H9 (cell line): ENCODE results near the gene SCTR. TPM values are rescaled to one million over a fixed set of nuclear protein-coding genes. Genes with fewer than 3 reads are reported as not detected.
A peak's percentile ranks its signal among the peaks of the same experiment; 100 is the strongest.

Experiments
- DNase-seq: peaks from one replicate; pipeline ENCODE4 v3.0.0-alpha.2; 2017
- H2AFZ ChIP-seq: one replicate; pipeline ENCODE4 v1.6.1; 2013; ENCODE audit warnings: mild to moderate bottlenecking, low read length, control low read depth, moderate library complexity
- H2AK5ac ChIP-seq: 2 replicates; pipeline ENCODE4 v1.6.1; 2013; ENCODE audit warnings: low read length, control low read depth, mixed read lengths; ENCODE audit not compliant: insufficient read length
- H2BK120ac ChIP-seq: one replicate; pipeline ENCODE4 v1.6.1; 2013; ENCODE audit warnings: low read depth, mild to moderate bottlenecking, low read length, control low read depth, inconsistent platforms; ENCODE audit not compliant: poor library complexity, severe bottlenecking
- H2BK12ac ChIP-seq: 2 replicates; pipeline ENCODE4 v1.6.1; 2013; ENCODE audit warnings: low read length, control low read depth, mixed read lengths, low read depth; ENCODE audit not compliant: insufficient read length
- H2BK15ac ChIP-seq: 2 replicates; pipeline ENCODE4 v1.6.1; 2013; ENCODE audit warnings: low read depth, low read length, control low read depth
- H2BK20ac ChIP-seq: one replicate; pipeline ENCODE4 v1.6.1; 2013; ENCODE audit warnings: low read depth, mild to moderate bottlenecking, low read length, control low read depth, inconsistent platforms; ENCODE audit not compliant: poor library complexity, severe bottlenecking
- H2BK5ac ChIP-seq: 2 replicates; pipeline ENCODE4 v1.6.1; 2013; ENCODE audit warnings: low read length, control low read depth, mixed read lengths; ENCODE audit not compliant: insufficient read length
- H3K14ac ChIP-seq: 2 replicates; pipeline ENCODE4 v1.6.1; 2013; ENCODE audit warnings: low read length, control low read depth; ENCODE audit not compliant: insufficient read depth
- H3K18ac ChIP-seq: 2 replicates; pipeline ENCODE4 v1.6.1; 2013; ENCODE audit warnings: low read depth, mild to moderate bottlenecking, mixed read lengths, low read length, control low read depth; ENCODE audit not compliant: insufficient read length
- H3K23ac ChIP-seq: 2 replicates; pipeline ENCODE4 v1.6.1; 2013; ENCODE audit warnings: low read length, control low read depth, mixed read lengths, low read depth; ENCODE audit not compliant: insufficient read length
- H3K23me2 ChIP-seq: 2 replicates; pipeline ENCODE4 v1.6.1; 2013; ENCODE audit warnings: low read depth, mild to moderate bottlenecking, mixed read lengths, low read length, control low read depth; ENCODE audit not compliant: insufficient read length, poor library complexity, severe bottlenecking
- H3K27ac ChIP-seq: 2 replicates; pipeline ENCODE4 v1.5.1; 2013; ENCODE audit warnings: low read length, control low read depth, mixed read lengths, low read depth; ENCODE audit not compliant: insufficient read length
- H3K27me3 ChIP-seq: 2 replicates; pipeline ENCODE4 v1.6.1; 2013; ENCODE audit warnings: low read length, control low read depth, inconsistent platforms; ENCODE audit not compliant: insufficient read depth
- H3K4ac ChIP-seq: 2 replicates; pipeline ENCODE4 v1.6.1; 2013; ENCODE audit warnings: low read depth, mild to moderate bottlenecking, control low read depth, inconsistent platforms, low read length, moderate library complexity
- H3K4me1 ChIP-seq: 2 replicates; pipeline ENCODE4 v1.6.1; 2013; ENCODE audit warnings: low read length, control low read depth, inconsistent platforms; ENCODE audit not compliant: insufficient read depth
- H3K4me2 ChIP-seq: 2 replicates; pipeline ENCODE4 v1.6.1; 2013; ENCODE audit warnings: low read length, control low read depth, mixed read lengths; ENCODE audit not compliant: insufficient read length, insufficient read depth
- H3K56ac ChIP-seq: 2 replicates; pipeline ENCODE4 v1.6.1; 2013; ENCODE audit warnings: low read depth, mild to moderate bottlenecking, mixed read lengths, low read length, control low read depth; ENCODE audit not compliant: insufficient read length
- H3K79me1 ChIP-seq: 2 replicates; pipeline ENCODE4 v1.6.1; 2013; ENCODE audit warnings: low read depth, mild to moderate bottlenecking, moderate library complexity, low read length, control low read depth, inconsistent platforms; ENCODE audit not compliant: insufficient read depth, poor library complexity, severe bottlenecking
- H3K79me2 ChIP-seq: 2 replicates; pipeline ENCODE4 v1.6.1; 2013; ENCODE audit warnings: low read length, control low read depth, inconsistent platforms; ENCODE audit not compliant: insufficient read depth
- H3K9ac ChIP-seq: 2 replicates; pipeline ENCODE4 v1.6.1; 2013; ENCODE audit warnings: low read length, control low read depth, mixed read lengths; ENCODE audit not compliant: insufficient read length; ENCODE audit errors: extremely low read depth
- H3K9me3 ChIP-seq: one replicate; pipeline ENCODE4 v1.6.1; 2013; ENCODE audit warnings: low read depth, low read length, inconsistent platforms; ENCODE audit not compliant: control insufficient read depth
- H3T11ph ChIP-seq: one replicate; pipeline ENCODE4 v1.6.1; 2013; ENCODE audit warnings: mild to moderate bottlenecking, low read length, control low read depth, inconsistent platforms
- H4K20me1 ChIP-seq: one replicate; pipeline ENCODE4 v1.6.1; 2013; ENCODE audit not compliant: control insufficient read depth, insufficient read length, insufficient read depth
- H4K5ac ChIP-seq: 2 replicates; pipeline ENCODE4 v1.6.1; 2013; ENCODE audit warnings: low read depth, mild to moderate bottlenecking, mixed read lengths, low read length, control low read depth; ENCODE audit not compliant: insufficient read length
- H4K8ac ChIP-seq: replicated peaks from 2 replicates; pipeline ENCODE4 v1.6.1; 2013; ENCODE audit warnings: low read length, control low read depth, mixed read lengths, low read depth; ENCODE audit not compliant: insufficient read length
- H4K91ac ChIP-seq: 2 replicates; pipeline ENCODE4 v1.6.1; 2013; ENCODE audit warnings: low read depth, mild to moderate bottlenecking, moderate library complexity, mixed read lengths, low read length, control low read depth; ENCODE audit not compliant: insufficient read length
- H3K27ac Mint-ChIP-seq, 3 experiments: 2 replicates in 2 of 3; 3 replicates in 1 of 3; pipeline ENCODE4 v1.8.0; 2020 to 2021; ENCODE audit warnings: mixed read lengths in 3 of 3, mild to moderate bottlenecking in 1 of 3, moderate library complexity in 1 of 3
- H3K27me3 Mint-ChIP-seq: 2 replicates; pipeline ENCODE4 v1.8.0; 2021; ENCODE audit warnings: low read depth, mild to moderate bottlenecking, moderate library complexity, mixed read lengths
- H3K36me3 Mint-ChIP-seq, 3 experiments: 2 replicates in 2 of 3; 3 replicates in 1 of 3; pipeline ENCODE4 v1.8.0; 2020 to 2021; ENCODE audit warnings: low read depth in 3 of 3, mixed read lengths in 3 of 3; ENCODE audit not compliant: insufficient read depth in 1 of 3
- H3K4me1 Mint-ChIP-seq, 2 experiments: 2 replicates each; pipeline ENCODE4 v1.8.0; 2020; ENCODE audit warnings: mixed read lengths in 2 of 2
- H3K4me3 Mint-ChIP-seq, 2 experiments: 2 replicates in 1 of 2; 3 replicates in 1 of 2; pipeline ENCODE4 v1.8.0; 2020 to 2021; ENCODE audit warnings: mild to moderate bottlenecking in 2 of 2, mixed read lengths in 2 of 2, moderate library complexity in 1 of 2
- H3K9me3 Mint-ChIP-seq, 2 experiments: 2 replicates in 1 of 2; 3 replicates in 1 of 2; pipeline ENCODE4 v1.8.0; 2020; ENCODE audit warnings: mild to moderate bottlenecking in 2 of 2, mixed read lengths in 2 of 2, moderate library complexity in 1 of 2
- CTCF ChIP-seq: fragments of 200-600 bp; sonication (generic); conservative IDR thresholded peaks from 3 replicates; pipeline ENCODE4 v1.8.0; 2021; ENCODE audit warnings: antibody characterized with exemption, mild to moderate bottlenecking
- WGBS: extraction: QIAGEN DNeasy Blood & Tissue Kit; methylation state at CpG from one replicate; pipeline ENCODE4 v1.1.7; 2013; ENCODE audit warnings: missing lambda C conversion rate, low lambda C conversion rate, mixed read lengths; ENCODE audit not compliant: insufficient read length; ENCODE audit errors: extremely low coverage; 5-methylcytosine and 5-hydroxymethylcytosine counted together
- total RNA-seq: library from RNA; stranded (reverse); gene quantifications from 2 replicates; pipeline ENCODE4 v1.2.1, GENCODE V29; 2021

Gene SCTR
- total RNA-seq, 1 experiment from 2014 or later = not detected

- no peak overlapping the region for H2BK15ac ChIP-seq
- H2BK120ac ChIP-seq = no peak overlapping the region
- H3K4me1 ChIP-seq = no peaks in the 10 kb centered on the region; the same call in 1 of the 2 replicates
- no peaks in the 10 kb centered on the region for H3K9me3 ChIP-seq
- H3K27ac ChIP-seq = no peak overlapping the region
- no peaks in the 10 kb centered on the region for H3K27me3 ChIP-seq
- no peaks in the 10 kb centered on the region; a peak in 1 of 5 replicates for H3K9me3 Mint-ChIP-seq
- no peak overlapping the region for H3K4me2 ChIP-seq
- no peaks in the 10 kb centered on the region for H3K79me1 ChIP-seq
- H2BK20ac ChIP-seq = no peak overlapping the region
- no peaks in the 10 kb centered on the region for H3K23me2 ChIP-seq
- H2AFZ ChIP-seq = no peak overlapping the region
- peaks cover 1% of the 10 kb centered on the region for H3K27me3 Mint-ChIP-seq
- no peaks in the 10 kb centered on the region for H3K36me3 Mint-ChIP-seq
- no peak overlapping the region for H3K56ac ChIP-seq
- H4K8ac ChIP-seq = no peak overlapping the region
- peak overlapping the region in 1 of 3 experiments; percentile 34; a peak in 1 of 7 replicates for H3K27ac Mint-ChIP-seq
- H3K4me1 Mint-ChIP-seq = peaks cover 12 to 29% of the 10 kb centered on the region in 2 experiments
- H3K14ac ChIP-seq = no peak overlapping the region
- no peak overlapping the region for H2BK5ac ChIP-seq
- WGBS = no CpG with 5 or more reads among the region's 11 CpGs
- H3K23ac ChIP-seq = no peak overlapping the region
- H3K79me2 ChIP-seq = no peaks in the 10 kb centered on the region
- H3K18ac ChIP-seq = no peak overlapping the region
- no peak overlapping the region for H3K9ac ChIP-seq
- no peak overlapping the region for H3T11ph ChIP-seq
- no peak overlapping the region for H3K4me3 Mint-ChIP-seq
- no peak for TF ChIP-seq CTCF
- H4K20me1 ChIP-seq = no peaks in the 10 kb centered on the region
- no peak overlapping the region for H4K5ac ChIP-seq
- no peak overlapping the region for H2BK12ac ChIP-seq
- no peak overlapping the region for H3K4ac ChIP-seq
- H2AK5ac ChIP-seq = no peak overlapping the region
- DNase-seq = no peak
- no peak overlapping the region for H4K91ac ChIP-seq
Measured at GRCh38 chr2:119483896-119484718, 40.2 kb downstream of the SCTR start.
